Measurements from ENCODE around the gene EFHD2. TPM values are rescaled to one million over a fixed set of nuclear protein-coding genes. Genes with fewer than 3 reads are reported as not detected.

The EFHD2 gene
- total RNA-seq, 1 experiment from 2014 or later: 69.7 TPM

DNA sequence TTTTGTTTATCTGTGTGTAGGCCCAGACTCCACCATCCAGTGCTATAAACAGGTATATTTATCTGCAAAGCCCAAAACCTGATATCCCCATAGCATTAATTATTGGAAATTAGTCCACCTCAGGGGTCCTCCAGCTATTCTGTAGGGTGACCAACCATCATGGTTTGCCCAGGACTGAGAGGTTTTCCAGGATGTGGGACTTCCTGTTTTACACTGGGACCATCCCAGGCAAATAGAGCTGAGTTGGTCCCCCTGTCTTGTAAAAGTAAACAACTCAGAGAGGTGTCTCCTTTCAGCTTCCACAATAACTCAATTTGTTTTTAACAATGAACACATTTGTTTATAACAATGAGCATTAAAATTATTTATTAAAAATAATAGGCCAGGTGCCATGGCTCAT, 58.5 kb downstream of the EFHD2 start:
- BruUV-seq (replicated peaks): no TSS peak
- ChIA-PET CTCF (no interaction called here), RAD21 (ENCODE audit: low non-redundant PET in 1 of 2, low total read pairs in 2 of 2, uncharacterized antibody in 2 of 2, unreplicated experiment in 2 of 2) (no interaction called here), POLR2A (no interaction called here)
- H3K4me1 ChIP-seq (ENCODE audit: control insufficient read depth in 1 of 2, insufficient read depth in 2 of 2, low read length in 2 of 2): no peaks in the 10 kb centered on the region; a peak in 1 of 4 replicates
- H3K4me2 ChIP-seq (ENCODE audit: low read length): no peak overlapping the region
- TF ChIP-seq EZH2phosphoT487 (IDR thresholded peaks at IDR 0.05; ENCODE audit: borderline replicate concordance) (no peak), FOSL1 (IDR thresholded peaks at IDR 0.05; ENCODE audit: low read depth) (no peak), RAD21 (IDR thresholded peaks at IDR 0.05; ENCODE audit: low read depth) (no peak), ELF1 (IDR thresholded peaks at IDR 0.05; ENCODE audit: borderline replicate concordance, low read depth) (no peak), SRF (IDR thresholded peaks at IDR 0.05; ENCODE audit: low read depth) (no peak), ZNF274 (IDR thresholded peaks at IDR 0.05; ENCODE audit: low read depth, low read length) (no peak), EGR1 (IDR thresholded peaks at IDR 0.05; ENCODE audit: low read depth) (no peak), TCF7L2 (IDR thresholded peaks at IDR 0.05; ENCODE audit: borderline replicate concordance, extremely low read depth, insufficient read depth, insufficient read length) (no peak), EZH2 (IDR thresholded peaks at IDR 0.05) (no peak), YY1 (IDR thresholded peaks at IDR 0.05; ENCODE audit: extremely low read depth, insufficient replicate concordance, low read depth, low read length) (no peak), SP1 (IDR thresholded peaks at IDR 0.05; ENCODE audit: low read depth) (no peak), CBX3 (IDR thresholded peaks at IDR 0.05; ENCODE audit: low read depth) (no peak), JUND (IDR thresholded peaks at IDR 0.05) (no peak), POLR2AphosphoS5 (IDR thresholded peaks at IDR 0.05; ENCODE audit: low read depth, low read length) (no peak), CEBPB (IDR thresholded peaks at IDR 0.05; ENCODE audit: low read depth) (no peak)
- TF ChIP-seq, protein P1, sequence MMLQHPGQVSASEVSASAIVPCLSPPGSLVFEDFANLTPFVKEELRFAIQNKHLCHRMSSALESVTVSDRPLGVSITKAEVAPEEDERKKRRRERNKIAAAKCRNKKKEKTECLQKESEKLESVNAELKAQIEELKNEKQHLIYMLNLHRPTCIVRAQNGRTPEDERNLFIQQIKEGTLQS (IDR thresholded peaks at IDR 0.05): no peak
- TF ChIP-seq, protein P2, sequence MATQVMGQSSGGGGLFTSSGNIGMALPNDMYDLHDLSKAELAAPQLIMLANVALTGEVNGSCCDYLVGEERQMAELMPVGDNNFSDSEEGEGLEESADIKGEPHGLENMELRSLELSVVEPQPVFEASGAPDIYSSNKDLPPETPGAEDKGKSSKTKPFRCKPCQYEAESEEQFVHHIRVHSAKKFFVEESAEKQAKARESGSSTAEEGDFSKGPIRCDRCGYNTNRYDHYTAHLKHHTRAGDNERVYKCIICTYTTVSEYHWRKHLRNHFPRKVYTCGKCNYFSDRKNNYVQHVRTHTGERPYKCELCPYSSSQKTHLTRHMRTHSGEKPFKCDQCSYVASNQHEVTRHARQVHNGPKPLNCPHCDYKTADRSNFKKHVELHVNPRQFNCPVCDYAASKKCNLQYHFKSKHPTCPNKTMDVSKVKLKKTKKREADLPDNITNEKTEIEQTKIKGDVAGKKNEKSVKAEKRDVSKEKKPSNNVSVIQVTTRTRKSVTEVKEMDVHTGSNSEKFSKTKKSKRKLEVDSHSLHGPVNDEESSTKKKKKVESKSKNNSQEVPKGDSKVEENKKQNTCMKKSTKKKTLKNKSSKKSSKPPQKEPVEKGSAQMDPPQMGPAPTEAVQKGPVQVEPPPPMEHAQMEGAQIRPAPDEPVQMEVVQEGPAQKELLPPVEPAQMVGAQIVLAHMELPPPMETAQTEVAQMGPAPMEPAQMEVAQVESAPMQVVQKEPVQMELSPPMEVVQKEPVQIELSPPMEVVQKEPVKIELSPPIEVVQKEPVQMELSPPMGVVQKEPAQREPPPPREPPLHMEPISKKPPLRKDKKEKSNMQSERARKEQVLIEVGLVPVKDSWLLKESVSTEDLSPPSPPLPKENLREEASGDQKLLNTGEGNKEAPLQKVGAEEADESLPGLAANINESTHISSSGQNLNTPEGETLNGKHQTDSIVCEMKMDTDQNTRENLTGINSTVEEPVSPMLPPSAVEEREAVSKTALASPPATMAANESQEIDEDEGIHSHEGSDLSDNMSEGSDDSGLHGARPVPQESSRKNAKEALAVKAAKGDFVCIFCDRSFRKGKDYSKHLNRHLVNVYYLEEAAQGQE (IDR thresholded peaks at IDR 0.05; ENCODE audit: low read depth): no peak
- TF ChIP-seq, protein P3, sequence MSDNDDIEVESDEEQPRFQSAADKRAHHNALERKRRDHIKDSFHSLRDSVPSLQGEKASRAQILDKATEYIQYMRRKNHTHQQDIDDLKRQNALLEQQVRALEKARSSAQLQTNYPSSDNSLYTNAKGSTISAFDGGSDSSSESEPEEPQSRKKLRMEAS (IDR thresholded peaks at IDR 0.05): no peak
- TF ChIP-seq, protein P4, sequence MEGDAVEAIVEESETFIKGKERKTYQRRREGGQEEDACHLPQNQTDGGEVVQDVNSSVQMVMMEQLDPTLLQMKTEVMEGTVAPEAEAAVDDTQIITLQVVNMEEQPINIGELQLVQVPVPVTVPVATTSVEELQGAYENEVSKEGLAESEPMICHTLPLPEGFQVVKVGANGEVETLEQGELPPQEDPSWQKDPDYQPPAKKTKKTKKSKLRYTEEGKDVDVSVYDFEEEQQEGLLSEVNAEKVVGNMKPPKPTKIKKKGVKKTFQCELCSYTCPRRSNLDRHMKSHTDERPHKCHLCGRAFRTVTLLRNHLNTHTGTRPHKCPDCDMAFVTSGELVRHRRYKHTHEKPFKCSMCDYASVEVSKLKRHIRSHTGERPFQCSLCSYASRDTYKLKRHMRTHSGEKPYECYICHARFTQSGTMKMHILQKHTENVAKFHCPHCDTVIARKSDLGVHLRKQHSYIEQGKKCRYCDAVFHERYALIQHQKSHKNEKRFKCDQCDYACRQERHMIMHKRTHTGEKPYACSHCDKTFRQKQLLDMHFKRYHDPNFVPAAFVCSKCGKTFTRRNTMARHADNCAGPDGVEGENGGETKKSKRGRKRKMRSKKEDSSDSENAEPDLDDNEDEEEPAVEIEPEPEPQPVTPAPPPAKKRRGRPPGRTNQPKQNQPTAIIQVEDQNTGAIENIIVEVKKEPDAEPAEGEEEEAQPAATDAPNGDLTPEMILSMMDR (IDR thresholded peaks at IDR 0.05 in 2 of 3, conservative IDR thresholded peaks at IDR 0.05 in 1 of 3; ENCODE audit: borderline replicate concordance in 1 of 3, insufficient read depth in 1 of 3, low read depth in 2 of 3, low read length in 2 of 3): no peak
- TF ChIP-seq, protein P5, sequence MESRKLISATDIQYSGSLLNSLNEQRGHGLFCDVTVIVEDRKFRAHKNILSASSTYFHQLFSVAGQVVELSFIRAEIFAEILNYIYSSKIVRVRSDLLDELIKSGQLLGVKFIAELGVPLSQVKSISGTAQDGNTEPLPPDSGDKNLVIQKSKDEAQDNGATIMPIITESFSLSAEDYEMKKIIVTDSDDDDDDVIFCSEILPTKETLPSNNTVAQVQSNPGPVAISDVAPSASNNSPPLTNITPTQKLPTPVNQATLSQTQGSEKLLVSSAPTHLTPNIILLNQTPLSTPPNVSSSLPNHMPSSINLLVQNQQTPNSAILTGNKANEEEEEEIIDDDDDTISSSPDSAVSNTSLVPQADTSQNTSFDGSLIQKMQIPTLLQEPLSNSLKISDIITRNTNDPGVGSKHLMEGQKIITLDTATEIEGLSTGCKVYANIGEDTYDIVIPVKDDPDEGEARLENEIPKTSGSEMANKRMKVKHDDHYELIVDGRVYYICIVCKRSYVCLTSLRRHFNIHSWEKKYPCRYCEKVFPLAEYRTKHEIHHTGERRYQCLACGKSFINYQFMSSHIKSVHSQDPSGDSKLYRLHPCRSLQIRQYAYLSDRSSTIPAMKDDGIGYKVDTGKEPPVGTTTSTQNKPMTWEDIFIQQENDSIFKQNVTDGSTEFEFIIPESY (IDR thresholded peaks at IDR 0.05; ENCODE audit: extremely low read depth, insufficient replicate concordance, low read length): no peak
- no peaks in the 10 kb centered on the region for H3K27me3 ChIP-seq (ENCODE audit: insufficient read depth, low read length)
- no peak overlapping the region for H2AFZ ChIP-seq (ENCODE audit: low read depth, low read length, poor library complexity, severe bottlenecking)
- no peak for DNase-seq (ENCODE audit: low read depth, low spot score)
- H3K79me2 ChIP-seq (ENCODE audit: insufficient read depth, low read length): no peaks in the 10 kb centered on the region
- intact Hi-C loops (cut with micrococcal nuclease): no loop called here
- no peak for ATAC-seq
- no peaks in the 10 kb centered on the region for H4K20me1 ChIP-seq (ENCODE audit: insufficient read depth)
- H3K27ac ChIP-seq (ENCODE audit: low read depth, low read length): no peak overlapping the region
- no peaks in the 10 kb centered on the region for H3K36me3 ChIP-seq (ENCODE audit: control insufficient read depth in 1 of 2, insufficient read depth in 2 of 2, low read length in 2 of 2)
- H3K4me3 ChIP-seq (replicated peaks in 1 of 2; ENCODE audit: low read depth in 1 of 2, low read length in 2 of 2): no peak overlapping the region
- no peaks in the 10 kb centered on the region for H3K9me2 ChIP-seq (ENCODE audit: insufficient read depth)
- H3K9ac ChIP-seq (ENCODE audit: low read length): no peak overlapping the region
- H3K9me3 ChIP-seq (ENCODE audit: control insufficient read depth in 1 of 2, insufficient read depth in 1 of 2, low read depth in 1 of 2, low read length in 2 of 2): no peaks in the 10 kb centered on the region; a peak in 1 of 4 replicates

Measured in HCT116 (cell line).